ENCODE results near the gene SLC38A9.

DNA sequence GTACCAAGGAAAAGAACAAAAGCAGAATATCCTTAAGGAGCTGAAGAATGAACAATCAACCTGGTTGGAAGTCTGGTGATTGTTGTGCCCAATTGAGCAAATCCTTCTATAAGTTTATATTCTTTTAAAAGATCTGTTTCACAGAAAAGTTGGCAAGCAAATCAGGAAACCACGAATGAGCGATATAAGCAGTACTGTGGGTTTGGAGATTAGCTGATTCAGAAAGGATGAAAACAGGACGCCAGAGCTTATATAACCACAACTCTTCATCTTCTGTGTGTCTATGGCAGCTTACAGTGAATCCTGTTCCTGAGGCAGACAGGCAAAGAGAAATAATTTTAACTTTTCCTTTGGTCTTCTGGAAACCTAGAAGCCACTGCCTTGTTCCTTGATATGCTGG lies 61.7 kb downstream of the SLC38A9 start:
- TF ChIP-seq CTCF (optimal IDR thresholded peaks at IDR 0.05 in 1 of 3, IDR thresholded peaks at IDR 0.05 in 1 of 3, conservative IDR thresholded peaks at IDR 0.05 in 1 of 3; ENCODE audit: extremely low read depth in 1 of 3, insufficient read depth in 2 of 3, low read length in 3 of 3) (no peak), EZH2 (IDR thresholded peaks at IDR 0.05; ENCODE audit: low read length) (no peak)

Measured in keratinocyte (primary cell).